ENCODE results near the gene ATMIN.

ATMIN gene, protein sequence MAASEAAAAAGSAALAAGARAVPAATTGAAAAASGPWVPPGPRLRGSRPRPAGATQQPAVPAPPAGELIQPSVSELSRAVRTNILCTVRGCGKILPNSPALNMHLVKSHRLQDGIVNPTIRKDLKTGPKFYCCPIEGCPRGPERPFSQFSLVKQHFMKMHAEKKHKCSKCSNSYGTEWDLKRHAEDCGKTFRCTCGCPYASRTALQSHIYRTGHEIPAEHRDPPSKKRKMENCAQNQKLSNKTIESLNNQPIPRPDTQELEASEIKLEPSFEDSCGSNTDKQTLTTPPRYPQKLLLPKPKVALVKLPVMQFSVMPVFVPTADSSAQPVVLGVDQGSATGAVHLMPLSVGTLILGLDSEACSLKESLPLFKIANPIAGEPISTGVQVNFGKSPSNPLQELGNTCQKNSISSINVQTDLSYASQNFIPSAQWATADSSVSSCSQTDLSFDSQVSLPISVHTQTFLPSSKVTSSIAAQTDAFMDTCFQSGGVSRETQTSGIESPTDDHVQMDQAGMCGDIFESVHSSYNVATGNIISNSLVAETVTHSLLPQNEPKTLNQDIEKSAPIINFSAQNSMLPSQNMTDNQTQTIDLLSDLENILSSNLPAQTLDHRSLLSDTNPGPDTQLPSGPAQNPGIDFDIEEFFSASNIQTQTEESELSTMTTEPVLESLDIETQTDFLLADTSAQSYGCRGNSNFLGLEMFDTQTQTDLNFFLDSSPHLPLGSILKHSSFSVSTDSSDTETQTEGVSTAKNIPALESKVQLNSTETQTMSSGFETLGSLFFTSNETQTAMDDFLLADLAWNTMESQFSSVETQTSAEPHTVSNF

DNA sequence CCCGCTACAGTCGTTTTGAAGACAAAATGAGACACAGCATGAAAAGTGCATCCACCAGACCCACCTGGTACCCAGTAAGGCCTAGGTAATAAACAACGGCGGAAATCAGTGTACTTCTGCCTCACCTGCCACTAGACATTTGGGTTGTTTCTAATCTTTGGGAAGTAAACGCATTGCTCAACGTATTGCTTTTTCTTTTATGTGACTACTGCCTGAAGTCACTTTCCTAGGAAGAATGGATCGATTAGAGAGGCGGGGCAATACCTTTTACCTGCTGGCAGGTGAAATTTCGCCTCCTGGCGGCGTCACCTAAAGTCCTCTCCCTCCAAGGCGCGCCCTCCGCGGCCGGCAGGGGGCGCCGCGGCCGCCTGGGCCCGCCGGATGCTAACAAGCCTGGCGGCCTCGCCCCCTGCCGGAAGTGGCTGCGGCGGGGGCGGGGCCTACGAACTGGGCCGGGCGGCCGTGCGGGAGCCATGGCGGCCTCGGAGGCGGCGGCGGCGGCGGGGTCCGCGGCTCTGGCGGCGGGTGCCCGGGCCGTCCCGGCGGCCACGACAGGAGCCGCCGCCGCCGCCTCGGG is at the start of gene ATMIN:
TSS of gene ATMIN (plus strand) at position 445 of the 577 bp plus-strand sequence. CDS start at position 474, 29 bp downstream.
- DNase-seq: peak; percentile 79

DNA sequence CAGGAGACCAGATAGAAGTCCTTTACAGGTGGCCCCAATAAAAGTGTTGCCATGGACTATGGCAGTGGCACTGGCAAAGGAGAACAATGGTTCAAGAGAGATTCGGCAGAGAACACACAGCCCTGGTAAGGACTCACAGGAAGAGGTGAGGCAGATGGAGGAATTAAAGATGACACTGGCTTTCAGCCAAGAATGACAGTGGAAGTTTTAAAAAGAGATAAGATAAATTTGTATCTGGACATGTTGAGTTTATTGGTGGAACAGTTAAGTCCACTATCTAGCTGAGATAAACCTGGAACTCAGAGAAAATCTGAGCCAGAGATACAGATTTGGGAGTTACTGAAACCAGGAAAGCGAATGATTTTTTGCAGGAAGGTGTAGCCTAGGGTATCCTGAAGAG is 49.1 kb upstream of the ATMIN start:
- no peak for DNase-seq

DNA sequence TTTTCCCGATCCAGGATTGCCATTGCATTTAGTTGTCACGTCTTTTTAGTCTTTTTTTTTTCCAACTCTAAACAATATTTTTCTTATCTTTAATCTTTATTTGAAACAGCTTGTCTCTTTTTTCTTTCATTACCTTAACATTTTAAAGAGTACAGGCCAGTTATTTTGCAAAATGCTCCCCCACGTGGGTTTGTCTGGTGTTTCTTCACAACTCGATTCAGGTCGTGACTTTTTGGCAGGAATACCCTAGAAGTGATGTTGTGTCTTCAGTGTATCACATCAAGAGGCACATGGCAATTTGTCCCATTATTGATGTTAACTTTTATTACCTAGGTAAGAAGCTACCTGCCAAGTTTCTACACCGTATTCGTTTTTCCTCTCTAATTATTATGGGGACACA is 46.9 kb upstream of the ATMIN start:
- DNase-seq: no peak

DNA sequence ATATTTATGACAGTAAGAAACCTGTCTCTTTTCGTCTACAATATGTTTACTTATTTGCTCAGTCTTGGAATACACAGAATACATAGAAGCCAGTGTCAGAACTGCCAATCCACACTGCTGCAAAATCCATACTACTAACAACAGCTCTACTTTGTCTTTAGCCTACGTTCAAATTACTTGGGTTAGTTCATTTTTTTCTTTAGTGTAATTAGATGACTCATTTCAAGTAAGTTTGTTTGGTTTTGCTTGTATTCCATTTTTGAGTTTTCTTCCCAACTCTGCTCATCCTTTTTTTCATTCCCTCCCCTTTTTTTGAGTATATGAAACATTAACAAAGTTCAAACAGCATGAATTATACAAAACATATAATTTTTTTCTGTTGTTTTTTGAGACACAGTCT is 45.8 kb upstream of the ATMIN start:
- DNase-seq: no peak

DNA sequence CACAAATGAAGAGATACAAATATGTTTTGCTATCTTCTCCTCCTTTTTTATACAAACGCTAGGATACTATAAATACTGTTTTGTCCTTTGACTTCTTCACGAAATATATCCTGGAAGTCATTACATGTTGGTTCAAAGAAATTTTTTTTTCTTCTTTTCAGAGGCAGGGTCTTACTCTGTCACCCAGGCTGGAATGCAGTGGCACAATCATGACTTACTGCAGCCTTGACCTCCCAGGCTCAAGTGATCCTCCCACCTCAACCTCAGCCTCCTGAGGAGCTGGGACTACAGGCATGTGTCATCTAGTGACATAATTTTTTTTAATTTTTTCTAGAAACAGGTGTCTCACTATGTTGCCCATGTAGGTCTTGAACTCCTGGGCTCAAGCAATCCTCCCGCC is 45.1 kb upstream of the ATMIN start:
- DNase-seq: no peak

DNA sequence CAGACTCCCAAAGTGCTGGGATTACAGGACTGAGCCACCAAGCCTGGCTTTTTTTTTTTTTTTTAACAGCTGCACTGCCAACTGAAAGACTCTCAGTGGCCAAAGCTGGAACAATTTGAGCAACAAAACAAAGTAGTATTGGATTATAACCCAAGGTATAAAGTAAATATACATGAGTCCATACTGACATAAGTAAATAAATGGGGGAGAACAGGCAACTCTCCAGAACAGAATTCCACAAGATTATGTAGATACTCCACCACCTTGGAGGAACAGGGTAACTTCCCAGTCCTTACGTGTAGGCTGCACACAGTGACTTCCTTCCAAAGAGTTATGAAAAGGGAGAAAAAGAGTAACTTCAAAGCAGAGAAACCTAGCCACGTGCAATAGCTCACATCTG is 44.7 kb upstream of the ATMIN start:
- DNase-seq: no peak

DNA sequence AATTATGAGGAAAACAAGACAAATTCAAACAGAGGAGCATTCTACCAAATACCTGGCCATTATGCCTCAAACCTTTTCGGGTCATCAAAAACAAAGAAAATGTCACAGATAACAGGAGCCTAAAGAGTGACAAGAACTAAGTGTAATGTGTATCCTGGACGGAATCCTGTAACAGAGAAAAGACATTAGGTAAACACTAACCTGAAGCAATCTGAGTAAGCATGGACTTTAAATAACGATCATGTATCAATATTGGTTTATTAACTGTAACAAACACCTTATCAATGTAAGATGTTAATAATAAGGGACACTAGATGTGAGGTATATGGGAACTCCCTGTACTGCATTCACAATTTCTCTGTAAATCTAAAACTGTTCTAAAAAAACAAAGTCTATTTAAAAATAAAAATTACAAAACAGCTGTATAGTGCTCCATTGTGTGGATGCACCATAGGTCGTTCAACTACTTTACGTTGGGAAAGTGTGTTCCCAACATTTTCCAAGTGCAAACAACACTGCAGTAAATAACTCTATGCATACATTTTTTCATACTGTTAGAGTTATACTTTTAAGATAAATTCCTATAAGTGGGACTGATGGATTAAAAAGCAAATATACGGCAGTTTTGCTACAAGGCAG is 43.7 kb upstream of the ATMIN start:
- DNase-seq: no peak

DNA sequence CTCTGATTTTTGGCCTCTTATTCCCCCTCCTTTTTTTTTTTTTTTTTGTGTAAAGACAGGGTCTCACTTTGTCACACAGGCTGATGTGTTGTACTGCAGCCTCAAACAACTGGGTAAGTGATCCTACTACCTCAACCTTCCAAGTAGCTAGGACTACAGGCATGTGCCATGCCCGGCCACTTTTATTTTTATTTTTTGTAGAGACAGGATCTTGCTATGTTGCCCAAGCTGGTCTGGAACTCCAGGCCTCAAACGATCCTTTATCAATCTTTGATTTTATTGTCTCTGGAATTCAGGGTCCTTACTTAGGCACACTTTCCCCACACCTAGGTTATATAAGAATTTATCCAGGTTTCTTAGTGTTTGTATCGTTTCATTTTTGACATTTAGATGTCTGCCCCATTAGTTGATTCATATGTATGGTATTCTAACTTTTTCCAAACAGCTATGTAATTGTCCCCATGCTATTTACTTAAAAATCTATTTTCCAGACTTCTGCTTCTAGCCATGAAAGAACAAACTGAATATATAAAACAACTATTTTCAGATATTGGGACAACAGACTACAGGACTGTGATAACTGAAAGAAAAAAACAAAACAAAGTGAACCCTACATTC is 42.9 kb upstream of the ATMIN start:
- DNase-seq: no peak

DNA sequence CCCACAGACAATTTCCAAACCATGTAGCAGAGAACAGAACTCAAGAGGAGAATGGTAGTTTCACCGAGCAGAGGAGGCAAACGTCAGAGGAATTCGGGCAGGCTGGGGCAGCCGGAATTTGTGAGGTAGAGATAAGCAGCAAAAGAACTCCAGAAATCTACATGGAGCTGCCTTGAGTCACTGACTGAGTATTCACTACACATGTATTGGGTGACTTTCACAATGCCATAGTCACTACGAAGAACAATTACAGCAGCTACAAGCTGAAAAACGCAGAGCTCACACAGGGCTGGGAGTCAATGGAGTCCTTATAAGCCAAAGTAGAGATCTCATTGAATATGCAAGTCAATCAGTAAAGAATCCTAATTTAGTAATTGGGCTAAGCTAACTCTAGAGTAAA is 42.3 kb upstream of the ATMIN start:
- no peak for DNase-seq

DNA sequence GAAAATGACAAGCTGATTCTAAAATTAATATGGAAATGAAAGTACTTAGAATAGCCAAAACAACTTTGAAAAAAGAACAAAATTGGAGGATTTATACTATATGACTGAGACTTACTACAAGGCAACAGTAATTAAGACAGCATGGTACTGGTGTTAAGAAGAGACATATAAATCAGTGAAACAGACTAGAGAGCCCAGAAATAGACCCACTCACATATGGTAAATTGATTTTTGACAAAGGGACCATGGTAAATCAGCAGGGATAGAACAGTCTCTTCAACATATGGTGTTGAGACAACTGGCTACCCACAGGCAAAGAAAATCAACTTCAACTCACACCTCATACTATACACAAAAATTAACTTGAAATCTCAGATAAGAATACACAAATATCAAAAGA is 41.8 kb upstream of the ATMIN start:
- DNase-seq: no peak

DNA sequence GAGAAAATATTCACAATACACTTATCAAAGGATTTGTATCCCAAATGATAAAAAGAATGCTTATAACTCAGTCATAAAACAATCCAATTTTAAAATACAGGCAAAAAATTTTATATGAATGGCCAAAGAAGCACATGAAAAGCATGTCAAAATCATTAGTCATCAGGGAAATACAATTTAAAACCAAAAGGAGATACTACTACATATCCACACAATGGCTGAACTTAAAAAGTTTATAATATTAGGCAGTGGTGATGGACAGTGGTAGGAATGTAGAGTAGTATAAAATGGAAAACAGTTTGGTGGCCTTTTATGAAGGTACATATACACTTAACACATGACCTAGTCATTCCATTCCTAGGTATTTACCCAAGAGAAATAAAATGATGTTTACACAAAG is 41.2 kb upstream of the ATMIN start:
- DNase-seq: no peak

DNA sequence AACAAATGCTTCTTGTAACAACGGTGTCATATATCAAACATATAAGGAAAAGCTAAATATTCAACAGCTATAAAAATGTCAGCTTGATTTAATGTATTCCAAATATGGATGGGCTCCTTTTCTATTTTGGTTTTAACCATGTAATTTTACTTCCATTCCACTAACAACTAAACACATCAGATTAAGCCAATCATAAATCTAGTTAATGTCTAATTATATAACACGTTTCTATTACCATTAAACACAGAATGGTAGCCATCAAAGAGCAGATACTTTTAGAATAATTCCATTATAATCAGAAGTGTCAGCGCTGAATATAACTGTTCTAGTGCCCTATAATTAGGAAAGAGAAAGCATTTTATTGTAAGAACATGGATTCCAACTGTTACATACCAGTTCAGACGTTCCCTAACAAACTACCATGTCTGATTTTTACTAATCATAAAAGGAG is 38.9 kb upstream of the ATMIN start:
- no peak for DNase-seq

DNA sequence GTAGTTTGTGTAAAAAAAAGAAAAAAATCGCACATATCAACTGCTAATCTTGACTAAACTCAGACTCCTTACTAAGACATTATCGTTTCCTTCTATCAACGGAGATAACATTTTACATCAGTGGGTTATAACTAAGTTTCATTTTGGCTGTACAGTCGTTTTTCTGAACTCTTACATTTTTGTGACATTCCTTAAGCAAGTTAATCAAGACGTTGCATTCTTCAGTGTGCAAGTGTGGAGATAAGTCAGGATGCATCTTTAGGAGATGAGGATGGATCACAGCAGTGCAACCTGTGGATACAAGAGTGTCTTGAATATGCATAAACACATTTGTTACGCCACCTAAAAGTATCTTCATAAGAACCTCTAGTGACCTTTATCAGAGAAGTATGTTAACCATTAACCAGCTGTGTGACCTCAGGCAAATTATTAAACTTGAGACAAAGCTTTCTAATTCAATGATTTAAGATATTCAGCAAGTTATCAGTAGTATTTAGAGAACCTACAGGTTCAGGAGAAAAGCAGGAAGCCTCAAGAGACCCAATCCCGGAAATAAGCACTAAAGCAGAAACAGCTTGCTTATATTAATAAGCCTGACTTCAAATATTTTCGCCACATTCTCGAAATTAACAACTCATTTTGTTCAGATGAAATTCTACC is 38.4 kb upstream of the ATMIN start:
- no peak for DNase-seq

DNA sequence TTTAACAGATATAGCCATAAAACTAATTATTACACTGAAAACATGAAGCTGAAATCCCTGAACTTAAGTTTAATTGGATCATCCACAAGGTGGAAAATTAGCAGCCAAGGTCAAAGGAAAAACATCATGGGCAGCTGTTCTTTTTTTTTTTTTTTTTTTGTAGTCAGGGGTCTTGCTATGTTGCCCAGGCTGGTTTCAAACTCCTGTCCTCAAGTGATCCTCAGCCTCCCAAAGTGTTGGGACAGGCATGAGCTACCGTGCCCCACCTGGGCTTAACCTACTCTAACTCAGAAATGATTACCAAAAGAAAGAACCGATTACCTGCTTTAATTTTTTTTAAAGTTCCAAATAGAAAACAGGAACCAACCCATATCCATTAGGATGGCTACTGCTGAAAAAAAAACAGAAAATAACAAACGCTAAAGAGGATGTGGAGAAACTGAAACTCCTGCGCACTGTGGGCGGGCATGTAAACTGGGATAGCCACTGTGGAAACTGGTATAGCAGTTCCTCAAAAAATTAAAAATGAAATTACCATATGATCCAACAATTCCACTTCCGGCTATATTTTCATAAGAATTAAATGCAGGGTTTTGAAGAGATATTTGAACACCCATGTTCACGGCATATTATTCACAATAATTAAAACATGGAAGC is 37.5 kb upstream of the ATMIN start:
- DNase-seq: no peak

DNA sequence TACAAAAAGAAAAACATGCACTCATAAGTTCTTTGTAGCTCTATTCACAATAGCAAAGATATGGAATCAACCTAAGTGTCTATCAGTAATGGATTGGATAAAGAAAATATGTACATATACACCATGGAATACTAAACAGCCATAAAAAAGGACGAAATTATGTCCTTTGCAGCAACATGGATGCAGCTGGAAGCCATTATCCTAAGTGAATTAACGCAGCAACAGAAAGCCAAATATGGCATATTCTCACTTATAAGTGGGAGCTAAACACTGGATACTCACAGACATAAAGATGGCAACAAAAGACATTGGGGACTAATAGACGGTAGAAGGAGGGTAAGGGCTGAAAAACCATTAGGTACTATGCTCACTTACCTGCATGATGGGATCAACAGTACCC is 34.8 kb upstream of the ATMIN start:
- DNase-seq: no peak

DNA sequence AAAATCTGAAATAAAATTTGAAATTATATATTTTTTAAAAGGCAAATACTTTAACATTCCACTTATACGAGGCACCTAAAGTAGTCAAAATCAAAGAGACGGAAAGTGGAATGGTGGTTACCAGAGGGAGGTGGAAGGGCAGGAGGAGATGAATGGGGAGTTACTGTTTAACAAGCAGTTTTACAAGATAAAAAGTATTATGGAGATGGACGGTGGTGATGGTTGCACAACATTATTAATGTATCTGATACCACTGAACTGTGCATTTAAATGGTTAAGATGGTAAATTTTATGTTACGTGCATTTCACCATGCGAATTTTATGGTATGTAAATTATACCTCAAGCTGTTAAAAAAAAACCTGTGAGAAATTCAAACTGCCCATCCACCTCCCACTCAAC is 34.3 kb upstream of the ATMIN start:
- no peak for DNase-seq

DNA sequence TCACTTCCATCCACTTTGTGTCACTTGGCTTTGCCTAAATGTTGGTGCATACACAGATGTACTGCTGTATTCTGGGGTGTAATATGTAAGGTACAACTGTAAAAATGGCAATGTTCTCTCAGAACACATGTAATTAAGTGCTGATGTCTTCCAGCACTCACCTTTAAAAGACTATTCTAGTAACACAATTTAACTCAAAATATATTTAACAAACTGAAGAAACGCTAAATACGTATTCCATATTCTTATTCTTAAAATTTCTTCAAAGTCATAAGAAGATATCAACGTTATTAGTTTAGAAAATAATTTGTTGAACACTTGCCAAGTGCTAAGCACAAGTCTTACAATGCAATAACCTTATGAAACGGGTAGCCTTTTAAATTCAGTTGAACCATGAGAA is 32.6 kb upstream of the ATMIN start:
- no peak for DNase-seq

DNA sequence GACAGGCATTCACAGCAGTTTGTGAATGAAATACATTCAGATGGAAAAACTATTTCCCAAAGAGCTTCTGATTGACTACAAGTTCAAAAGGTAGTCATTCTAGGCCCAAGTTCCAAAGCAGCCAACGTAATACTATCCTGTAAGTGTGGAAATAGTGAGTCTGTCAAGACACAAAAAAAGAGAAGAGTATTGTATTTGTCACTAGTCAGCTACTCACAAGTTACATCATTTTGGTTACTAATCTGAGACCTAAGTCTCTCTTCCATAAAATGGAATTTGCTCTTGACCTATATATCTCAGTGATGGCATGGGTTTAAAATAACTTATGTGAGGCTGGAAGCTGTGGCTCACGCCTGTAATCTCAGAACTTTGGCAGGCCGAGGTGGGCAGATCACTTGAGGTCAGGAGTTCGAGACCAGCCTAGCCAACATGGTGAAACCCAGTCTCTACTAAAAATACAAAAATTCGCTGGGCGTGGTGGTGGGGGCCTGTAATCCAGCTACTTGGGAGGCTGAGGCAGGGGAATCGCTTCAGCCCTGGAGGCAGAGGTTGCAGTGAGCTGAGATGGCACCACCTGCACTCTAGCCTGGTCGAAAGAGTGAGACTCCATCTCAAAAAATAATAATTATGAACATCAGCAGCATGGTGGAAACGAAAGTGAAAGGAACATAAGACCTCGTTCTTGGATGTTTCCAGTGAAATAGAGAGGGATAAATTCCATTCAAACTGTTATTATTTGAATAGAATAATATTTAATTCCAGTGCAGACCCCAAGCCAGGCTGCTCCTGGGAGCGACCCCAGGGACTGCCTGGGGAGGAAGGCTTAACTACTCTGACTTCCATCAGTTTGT is 31.8 kb upstream of the ATMIN start:
- no peak for DNase-seq

DNA sequence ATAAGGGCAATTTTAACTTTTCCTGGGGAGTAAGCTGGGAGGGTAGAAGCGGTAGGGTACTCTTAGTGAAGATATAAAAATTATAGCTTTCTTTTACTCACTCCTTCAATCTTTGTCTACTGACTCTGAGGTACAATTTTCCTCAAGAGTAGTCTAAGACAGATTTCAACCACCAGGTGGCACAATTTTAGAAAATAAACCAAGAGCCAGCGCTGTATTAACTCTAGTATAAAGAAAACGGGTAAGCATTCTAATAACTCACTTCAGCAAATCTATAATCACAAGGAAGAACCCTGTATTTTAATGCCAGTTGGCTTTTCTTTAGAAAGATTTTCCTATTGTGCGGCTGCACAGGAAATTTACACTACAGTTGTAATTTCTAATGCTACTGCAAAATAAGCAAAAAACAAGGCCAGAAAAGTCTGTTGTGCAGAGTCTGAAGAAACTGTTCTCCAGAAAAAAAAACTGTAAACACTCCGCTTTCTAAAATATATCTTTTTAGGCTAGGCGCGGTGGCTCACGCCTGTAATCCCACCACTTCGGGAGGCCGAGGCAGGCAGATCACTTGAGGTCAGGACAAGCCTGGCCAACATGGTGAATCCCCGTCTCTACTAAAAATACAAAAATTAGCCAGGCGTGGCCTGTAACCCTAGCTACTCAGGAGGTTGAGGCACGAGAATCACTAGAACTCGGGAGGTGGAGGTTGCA is 30.8 kb upstream of the ATMIN start:
- DNase-seq: peak; percentile 54

DNA sequence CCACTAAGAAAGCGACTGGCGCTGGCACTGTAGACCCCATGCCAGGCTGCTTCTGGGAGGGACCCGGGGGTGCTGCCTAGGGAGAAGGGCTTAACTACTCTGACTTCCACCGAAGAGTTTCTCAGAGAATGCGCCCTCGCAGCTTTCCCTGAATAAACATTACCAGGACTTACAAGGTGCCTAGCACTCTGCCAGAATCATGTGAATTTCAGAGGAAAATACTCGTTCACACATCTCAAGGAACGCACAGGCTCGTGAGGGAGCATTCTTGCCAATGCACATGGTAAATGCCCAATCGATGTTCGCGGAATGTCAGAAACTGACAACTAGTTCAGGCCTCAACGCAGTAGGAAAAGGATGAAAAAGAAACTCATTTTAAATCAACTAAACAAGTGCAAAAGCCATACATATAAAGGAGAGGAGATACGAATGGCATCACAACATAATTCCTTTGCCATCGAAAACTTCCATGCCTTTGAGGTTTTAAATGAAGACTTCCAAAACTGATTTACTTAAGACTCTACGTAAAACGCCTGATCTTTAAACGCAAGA is 30.0 kb upstream of the ATMIN start:
- peak; percentile 4 for DNase-seq

Data from KG1 (cell line).